Kidney glomerular epithelial cell (primary cell): ENCODE data around the gene ACTR1A.
A peak's percentile ranks its signal among the peaks of the same experiment; 100 is the strongest.
"Not testable (repeated sequence)": the region's sequence is repeated elsewhere in the genome, so short reads cannot be mapped to it uniquely, and the experiment has no call there.

Experiments
- DNase-seq: peaks from one replicate; lab custom pipeline; 2025; lab: John Stamatoyannopoulos, UW

The ACTR1A gene

DNA sequence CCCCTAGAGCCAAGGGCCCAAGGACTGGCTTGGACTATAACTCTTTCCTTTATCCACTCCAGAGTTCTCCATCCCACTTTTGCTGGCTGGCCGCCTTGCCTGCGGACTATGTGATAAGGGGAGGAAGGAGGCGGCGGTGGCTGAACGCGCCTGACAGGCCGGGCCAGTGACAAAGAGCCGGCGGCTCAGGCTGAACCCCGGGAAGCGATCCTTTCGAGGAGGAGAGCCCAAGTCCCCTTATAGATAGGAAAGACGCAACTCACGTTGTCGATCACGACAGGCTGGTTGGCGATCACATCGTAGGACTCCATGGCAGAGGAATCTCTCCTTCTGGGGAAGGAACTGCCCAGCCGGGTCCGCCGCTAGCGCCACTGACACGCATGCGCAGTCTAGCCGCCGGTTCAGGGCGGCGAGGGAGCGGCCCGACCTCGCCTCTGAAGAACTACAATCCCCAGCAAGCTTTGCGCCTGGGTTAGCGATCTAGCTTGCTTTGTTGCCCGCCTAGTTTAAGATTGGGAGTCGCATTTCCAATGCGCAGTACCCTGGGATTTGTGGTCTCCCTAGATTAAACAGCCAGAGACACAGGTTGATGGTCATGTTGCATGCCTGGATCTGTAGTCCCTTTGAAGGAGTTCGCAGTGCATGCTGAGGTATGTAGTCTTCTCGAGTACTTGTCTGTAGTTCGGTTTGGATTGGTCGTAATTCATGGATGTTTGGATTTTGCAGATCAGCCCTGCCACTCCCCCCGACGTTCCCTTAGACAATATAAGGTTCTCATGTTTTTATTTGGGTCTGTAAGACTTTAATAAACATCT is at the start of gene ACTR1A:
Gene ACTR1A (minus strand): TSS at position 376 of the 815 bp plus-strand sequence. CDS start 65 bp downstream, at position 311.
- peak; percentile 99 for DNase-seq

GRCh38 chr10:102550636-102551210 is 48.2 kb upstream of the ACTR1A start:
- DNase-seq: no peak

DNA sequence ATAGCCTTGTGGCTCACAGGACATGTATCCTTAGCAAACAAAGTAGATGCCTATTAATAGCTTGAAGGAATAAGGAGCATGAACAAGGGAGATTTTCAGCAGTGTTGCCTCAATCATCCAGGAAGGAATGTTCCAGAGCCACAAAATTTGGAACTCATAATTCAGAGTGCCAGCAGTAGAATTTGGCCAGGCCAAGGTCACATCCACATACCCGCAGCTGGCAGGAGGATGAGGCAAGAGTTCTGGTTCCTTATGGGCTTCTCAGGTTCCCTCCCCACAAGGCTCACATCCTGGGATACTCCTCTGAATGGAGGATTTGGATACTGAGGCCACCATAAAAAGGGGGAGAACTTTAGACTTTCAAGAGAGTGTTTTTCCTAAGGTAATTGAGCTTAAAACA is 47.0 kb upstream of the ACTR1A start:
- DNase-seq: no peak

DNA sequence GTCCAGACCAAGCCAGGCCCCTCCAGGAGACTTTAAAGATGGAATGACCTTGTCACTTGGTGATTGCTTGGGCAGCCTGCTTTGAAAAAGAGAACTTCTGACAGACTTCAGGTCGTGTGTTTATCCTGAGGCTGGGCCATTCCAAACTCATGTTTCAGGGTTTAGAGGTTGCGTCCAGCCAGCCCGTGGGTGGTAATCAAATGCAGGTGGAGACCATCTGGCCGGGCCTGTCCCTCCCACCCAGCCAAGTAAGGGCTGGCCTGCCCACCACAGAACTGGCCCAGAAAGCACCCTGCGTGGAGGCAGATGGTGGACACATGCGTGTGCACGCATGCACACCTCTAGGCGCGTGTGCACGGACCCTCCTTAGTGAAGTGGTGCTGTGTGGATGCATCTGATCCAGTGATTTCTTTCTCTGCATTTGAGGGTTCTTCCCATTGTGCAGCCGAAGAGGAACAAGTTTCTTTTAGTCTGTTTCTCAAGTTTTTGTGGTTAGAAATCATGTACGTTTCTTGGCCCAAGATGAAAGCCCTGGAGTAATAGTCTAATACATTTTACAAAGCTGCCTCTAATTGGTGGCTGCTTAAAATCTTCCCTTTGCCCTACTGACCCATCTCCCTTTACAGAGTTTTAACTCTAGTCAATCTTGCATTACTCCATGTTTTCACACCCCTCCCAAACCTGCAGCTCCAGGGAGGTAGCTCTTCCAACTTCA is 44.3 kb upstream of the ACTR1A start:
- DNase-seq: no peak

- DNase-seq: no peak
These were observed 43.5 kb upstream of the ACTR1A start for GRCh38 chr10:102545997-102546396.

DNA sequence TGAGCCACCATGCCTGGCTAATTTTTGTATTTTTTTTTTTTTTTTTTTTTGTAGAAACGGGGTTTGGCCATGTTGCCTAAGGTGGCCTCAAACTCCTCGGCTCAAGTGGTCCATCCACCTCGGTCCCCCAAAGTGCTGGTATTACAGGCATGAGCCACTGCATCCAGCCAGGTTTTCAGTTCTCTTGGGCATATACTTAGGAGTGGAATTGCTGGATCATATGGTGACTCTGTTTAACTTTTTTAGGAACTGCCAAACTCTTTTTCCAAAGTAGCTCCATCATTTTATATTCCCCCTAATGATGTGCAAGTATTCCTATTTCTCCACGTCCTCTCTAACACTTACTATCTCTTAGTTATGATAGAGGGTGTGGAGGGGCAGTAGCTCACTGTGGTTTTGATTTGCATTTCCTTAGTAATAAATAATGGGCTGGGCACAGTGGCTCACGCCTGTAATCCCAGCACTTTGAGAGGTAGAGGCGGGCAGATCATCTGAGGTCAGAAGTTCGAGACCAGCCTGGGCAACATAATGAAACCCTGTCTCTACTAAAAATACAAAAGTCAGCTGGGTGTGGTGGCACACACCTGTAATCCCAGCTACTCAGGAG is 42.9 kb upstream of the ACTR1A start:
- no peak for DNase-seq

GRCh38 chr10:102542800-102543418 is 40.4 kb upstream of the ACTR1A start:
- DNase-seq: no peak

GRCh38 chr10:102540023-102540422 is 37.5 kb upstream of the ACTR1A start:
- DNase-seq: no peak

- DNase-seq: no peak
These were observed 36.3 kb upstream of the ACTR1A start for GRCh38 chr10:102538811-102539210.

DNA sequence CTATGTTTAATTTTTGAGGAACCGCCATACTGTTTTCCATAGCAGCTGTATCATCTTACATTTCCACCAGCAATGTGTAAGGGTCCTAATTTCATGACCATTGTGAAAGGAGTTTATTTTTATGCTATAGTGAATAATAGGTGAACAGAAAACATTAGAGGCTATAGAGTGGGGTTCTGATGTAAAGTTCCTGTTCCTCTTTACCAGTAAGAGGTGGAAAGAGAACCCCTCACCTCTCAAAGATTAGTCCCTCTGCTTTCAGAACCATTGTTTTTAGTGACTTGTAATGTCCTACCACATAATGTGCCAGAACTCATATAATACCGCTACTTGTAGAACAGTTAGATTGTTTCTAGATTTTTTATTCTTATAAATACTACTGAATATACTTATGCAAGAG is 35.4 kb upstream of the ACTR1A start:
- DNase-seq: no peak

DNA sequence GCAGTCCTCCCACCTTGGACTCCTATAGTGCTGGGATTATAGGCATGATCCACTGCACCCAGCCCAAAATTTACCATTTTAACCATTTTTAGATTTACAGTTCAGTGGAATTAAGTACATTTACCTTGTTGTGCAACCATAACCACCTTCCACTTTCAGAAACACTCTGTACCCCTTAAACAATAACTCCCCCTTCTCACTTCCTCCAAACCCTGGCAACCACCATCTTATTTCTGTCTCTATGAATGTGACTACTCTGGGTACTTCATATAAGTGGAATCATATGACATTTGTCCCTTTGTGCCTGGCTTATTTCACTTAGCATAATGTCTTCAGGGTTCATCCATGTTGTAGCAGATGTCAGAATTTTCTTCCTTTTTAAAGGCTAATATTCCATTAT is 34.9 kb upstream of the ACTR1A start:
- no peak for DNase-seq

DNA sequence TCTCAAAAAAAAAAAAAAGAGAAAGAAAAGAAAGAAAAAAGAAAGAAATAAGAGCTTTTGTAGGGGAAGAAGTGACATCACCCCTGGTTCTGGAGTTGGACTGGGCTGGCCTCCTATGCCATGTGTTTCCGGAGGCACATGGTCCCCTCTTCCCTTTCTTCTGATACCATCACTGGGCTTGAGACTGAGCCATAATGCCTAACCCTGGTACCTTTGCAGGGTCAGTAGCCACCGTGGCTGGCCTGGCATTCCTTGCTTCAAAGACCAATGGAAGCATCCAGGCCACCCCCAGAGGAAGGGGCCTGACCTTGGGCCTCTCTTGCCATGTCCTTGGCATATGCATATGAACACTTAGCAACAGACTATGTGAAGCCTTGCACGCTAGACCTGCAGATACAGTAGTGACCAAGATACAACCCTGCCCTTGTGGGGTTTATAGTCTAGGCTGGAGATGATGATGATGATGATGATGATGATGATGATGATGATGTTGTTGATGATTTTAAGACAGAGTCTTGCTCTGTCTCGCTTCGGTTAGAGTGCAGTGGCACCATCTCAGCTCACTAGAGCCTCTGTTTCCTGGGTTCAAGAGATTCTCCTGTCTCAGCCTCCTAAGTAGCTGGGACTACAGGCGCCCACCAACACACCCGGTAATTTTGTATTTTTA is 33.1 kb upstream of the ACTR1A start:
- DNase-seq: no peak

GRCh38 chr10:102534966-102535365 is 32.5 kb upstream of the ACTR1A start:
- not testable (repeated sequence) for DNase-seq

DNA sequence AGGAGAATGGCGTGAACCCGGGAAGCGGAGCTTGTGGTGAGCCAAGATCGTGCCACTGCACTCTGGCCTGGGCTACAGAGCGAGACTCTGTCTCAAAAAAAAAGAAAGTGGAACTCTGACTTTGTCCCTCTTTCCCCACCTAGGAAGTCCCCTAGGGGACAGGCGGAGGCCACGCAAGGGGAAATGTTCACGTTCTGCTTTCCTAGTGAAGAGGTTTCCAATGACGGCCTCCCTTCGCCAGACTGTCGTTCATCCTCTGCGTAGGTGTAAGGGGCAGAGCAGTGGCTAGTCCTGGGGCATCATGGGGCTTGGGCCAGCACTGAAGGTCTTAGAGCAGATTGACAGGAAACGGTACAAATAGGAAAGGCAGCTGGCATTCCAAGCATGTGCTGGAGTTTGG is 31.8 kb upstream of the ACTR1A start:
- DNase-seq: no peak

GRCh38 chr10:102527546-102527945 is 25.0 kb upstream of the ACTR1A start:
- DNase-seq: no peak

DNA sequence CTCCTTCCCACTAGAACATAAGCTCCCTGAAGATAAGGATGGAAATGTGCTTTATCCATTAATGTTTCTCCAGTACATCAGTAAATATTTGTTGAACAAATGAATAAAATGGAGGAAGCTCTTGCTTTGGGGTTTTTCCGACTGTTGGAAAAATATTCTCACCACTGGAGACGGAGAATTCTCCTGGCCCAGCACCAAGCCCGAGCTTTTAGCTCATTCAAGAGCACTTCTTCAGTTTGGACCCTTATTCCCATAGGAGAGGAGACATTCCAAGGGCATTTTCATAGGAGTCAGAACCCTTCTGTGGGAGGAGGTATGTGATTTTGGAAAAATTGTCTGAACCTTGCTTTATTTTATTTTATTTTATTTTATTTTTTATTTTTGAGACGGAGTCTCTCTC is 22.2 kb upstream of the ACTR1A start:
- DNase-seq: no peak

- no peak for DNase-seq
These were observed 20.9 kb upstream of the ACTR1A start for GRCh38 chr10:102523250-102524029.

DNA sequence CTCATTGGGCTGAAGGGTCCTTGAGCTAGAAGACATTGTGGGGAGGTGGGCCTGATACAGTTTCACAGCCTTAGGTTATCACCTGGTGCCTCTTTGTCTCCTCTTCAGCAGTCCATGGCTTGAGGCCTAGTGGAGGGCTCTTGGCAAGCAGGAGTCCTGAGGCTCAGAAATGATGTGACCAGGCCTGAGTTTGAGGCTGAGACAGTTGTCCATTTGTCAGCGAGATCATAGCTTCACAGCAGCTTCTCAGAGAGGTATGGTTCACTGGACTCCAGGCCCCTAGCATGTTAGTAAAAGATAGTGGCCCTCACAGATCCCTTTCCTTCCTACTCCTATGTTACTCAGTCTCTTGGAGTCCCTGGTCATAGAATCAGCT is 20.4 kb upstream of the ACTR1A start:
- DNase-seq: no peak

DNA sequence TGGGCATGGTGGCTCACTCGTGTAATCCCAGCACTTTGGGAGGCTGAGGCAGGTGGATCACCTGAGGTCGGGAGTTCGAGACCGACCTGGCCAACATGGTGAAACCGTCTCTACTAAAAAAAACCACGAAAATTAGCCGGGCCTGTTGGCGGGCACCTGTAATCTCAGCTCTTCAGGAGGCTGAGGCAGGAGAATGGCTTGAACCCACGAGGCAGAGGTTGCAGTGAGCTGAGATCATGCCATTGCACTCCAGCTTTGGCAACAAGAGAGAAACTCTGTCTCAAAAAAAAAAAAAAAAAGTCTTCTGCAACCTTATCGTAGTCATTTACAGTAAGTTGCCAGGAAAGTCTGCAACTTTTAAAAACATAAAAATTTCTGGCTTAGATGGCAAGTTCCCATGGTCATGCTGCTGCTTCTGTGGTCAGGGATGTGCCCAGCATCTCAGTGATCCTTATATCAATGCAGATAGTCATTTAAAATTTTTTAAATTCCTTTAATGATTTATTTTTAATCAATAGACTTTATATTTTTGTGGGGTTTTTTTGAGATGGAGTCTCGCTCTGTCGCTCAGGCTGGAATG is 16.8 kb upstream of the ACTR1A start:
- no peak for DNase-seq

GRCh38 chr10:102517553-102517952 is 15.0 kb upstream of the ACTR1A start:
- peak; percentile 27 for DNase-seq

- DNase-seq: no peak
These were observed 13.2 kb upstream of the ACTR1A start for GRCh38 chr10:102515724-102516123.
